OCI-LY7 (cell line): ENCODE measurements around the gene MYRFL. TPM values are rescaled to one million over a fixed set of nuclear protein-coding genes. Genes with fewer than 3 reads are reported as not detected.

ENCODE experiments used
- BruUV-seq: library from RNA; stranded (reverse); fragments of 400-500 nt; replicated peaks from 2 replicates; lab custom pipeline; 2021; lab: Mats Ljungman, UMichigan
- CTCF ChIA-PET: fragments of 300-600 bp; sonication (Branson Sonifier 250); formaldehyde crosslinking; loops from one replicate; lab custom pipeline; 2022; ENCODE audit warnings: antibody characterized with exemption; ENCODE audit not compliant: unreplicated experiment; lab: Charles Lee
- POLR2A ChIA-PET: fragments of 300-600 bp; sonication (Branson Sonifier 250); formaldehyde crosslinking; loops from one replicate; lab custom pipeline; 2022; ENCODE audit warnings: antibody characterized with exemption; lab: Charles Lee
- DNase-seq: peaks from one replicate; pipeline ENCODE4 v3.0.0-alpha.2; 2015; ENCODE audit warnings: low spot score
- H2AFZ ChIP-seq: fragments of 200-600 bp; sonication (generic), shearing (Covaris generic); 2 replicates; pipeline ENCODE4 v1.6.1; 2014; ENCODE audit warnings: mild to moderate bottlenecking, antibody characterized with exemption, low read length, moderate library complexity
- H3K27ac ChIP-seq: fragments of 200-600 bp; sonication (generic); 2 replicates; pipeline ENCODE4 v1.5.1; 2014; ENCODE audit warnings: mixed run types, low read depth, mild to moderate bottlenecking, moderate library complexity, low read length, inconsistent platforms; ENCODE audit not compliant: poor library complexity, severe bottlenecking
- H3K36me3 ChIP-seq: fragments of 200-600 bp; sonication (generic); 2 replicates; pipeline ENCODE4 v1.6.1; 2014; ENCODE audit warnings: mild to moderate bottlenecking, antibody characterized with exemption, low read length, moderate library complexity, mixed read lengths; ENCODE audit not compliant: insufficient read depth
- H3K4me1 ChIP-seq: fragments of 200-600 bp; sonication (generic); 2 replicates; pipeline ENCODE4 v1.5.1; 2014; ENCODE audit warnings: mild to moderate bottlenecking, low read length; ENCODE audit not compliant: insufficient read depth, poor library complexity, severe bottlenecking
- H3K4me2 ChIP-seq: fragments of 200-600 bp; sonication (generic); 2 replicates; pipeline ENCODE4 v1.6.1; 2014; ENCODE audit warnings: mild to moderate bottlenecking, low read length
- H3K4me3 ChIP-seq: fragments of 200-600 bp; sonication (generic); 2 replicates; pipeline ENCODE4 v1.5.1; 2014; ENCODE audit warnings: mild to moderate bottlenecking, low read depth, low read length; ENCODE audit not compliant: poor library complexity, severe bottlenecking
- H3K79me2 ChIP-seq: fragments of 200-600 bp; sonication (generic); 2 replicates; pipeline ENCODE4 v1.6.1; 2016; ENCODE audit warnings: low read depth, mild to moderate bottlenecking, low read length, moderate library complexity, mixed read lengths; ENCODE audit not compliant: insufficient read depth
- H3K9me2 ChIP-seq: fragments of 200-600 bp; sonication (generic); 2 replicates; pipeline ENCODE4 v1.6.1; 2016; ENCODE audit warnings: mild to moderate bottlenecking, low read length, mixed read lengths; ENCODE audit not compliant: insufficient read depth
- H3K9me3 ChIP-seq: fragments of 200-600 bp; sonication (generic); 2 replicates; pipeline ENCODE4 v1.6.1; 2014; ENCODE audit warnings: mild to moderate bottlenecking, mixed run types, low read length, mixed read lengths
- H4K20me1 ChIP-seq: fragments of 200-600 bp; sonication (generic); 2 replicates; pipeline ENCODE4 v1.6.1; 2014; ENCODE audit warnings: mild to moderate bottlenecking, antibody characterized with exemption, low read length, moderate library complexity, mixed read lengths; ENCODE audit not compliant: insufficient read depth
- EZH2phosphoT487 ChIP-seq: fragments of 200-600 bp; sonication (generic); IDR thresholded peaks from 2 replicates; pipeline ENCODE4 v1.6.1; 2018; ENCODE audit warnings: low read depth, borderline replicate concordance, mild to moderate bottlenecking, mixed run types, antibody characterized with exemption, low read length, moderate library complexity, mixed read lengths
- intact Hi-C: fragments of 100-400 bp; cut with micrococcal nuclease; formaldehyde crosslinking; loops from one replicate; pipeline ENCODE4 v1.10.0; 2022; ENCODE audit not compliant: unreplicated experiment
- total RNA-seq, 2 experiments: library from RNA; depleted of rRNA in 1 of 2; stranded (reverse); fragments of >200 nt in 1 of 2; shearing (Covaris generic) in 1 of 2; gene quantifications; 2 replicates each; pipeline ENCODE4 v1.2.3, GENCODE V29; 2014 to 2022
- TF ChIP-seq, protein P1 (sequence below): fragments of 200-600 bp; sonication (generic); conservative IDR thresholded peaks from 2 replicates; pipeline ENCODE4 v1.5.1; 2014; ENCODE audit warnings: mild to moderate bottlenecking, antibody characterized with exemption, low read length, moderate library complexity, mixed read lengths

Gene MYRFL
- total RNA-seq, 2 experiments from 2014 or later = 0.41 TPM; not detected in 1

DNA sequence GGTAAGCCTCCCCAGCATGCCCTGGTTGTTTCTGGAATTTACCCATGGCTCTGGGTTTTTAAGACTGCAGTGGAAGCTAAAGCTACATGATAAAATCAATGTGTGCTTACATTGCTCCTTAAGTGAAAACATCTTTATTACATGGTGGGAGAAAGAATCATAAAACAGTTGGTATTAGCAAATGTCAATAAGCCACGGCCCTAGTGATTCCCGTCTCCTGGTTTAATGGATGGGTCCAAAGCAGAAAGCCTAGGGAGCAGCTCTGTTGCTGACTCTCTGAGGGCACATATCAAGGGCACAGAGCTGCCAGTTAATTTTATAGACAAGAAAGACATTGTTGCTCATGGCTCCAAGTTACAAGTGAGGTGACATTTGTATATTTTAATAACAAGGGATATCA lies 127.9 kb downstream of the MYRFL start:
- no peak overlapping the region for H3K4me3 ChIP-seq
- CTCF ChIA-PET = no interaction called here
- H3K4me2 ChIP-seq = no peak overlapping the region
- TF ChIP-seq, protein P1, sequence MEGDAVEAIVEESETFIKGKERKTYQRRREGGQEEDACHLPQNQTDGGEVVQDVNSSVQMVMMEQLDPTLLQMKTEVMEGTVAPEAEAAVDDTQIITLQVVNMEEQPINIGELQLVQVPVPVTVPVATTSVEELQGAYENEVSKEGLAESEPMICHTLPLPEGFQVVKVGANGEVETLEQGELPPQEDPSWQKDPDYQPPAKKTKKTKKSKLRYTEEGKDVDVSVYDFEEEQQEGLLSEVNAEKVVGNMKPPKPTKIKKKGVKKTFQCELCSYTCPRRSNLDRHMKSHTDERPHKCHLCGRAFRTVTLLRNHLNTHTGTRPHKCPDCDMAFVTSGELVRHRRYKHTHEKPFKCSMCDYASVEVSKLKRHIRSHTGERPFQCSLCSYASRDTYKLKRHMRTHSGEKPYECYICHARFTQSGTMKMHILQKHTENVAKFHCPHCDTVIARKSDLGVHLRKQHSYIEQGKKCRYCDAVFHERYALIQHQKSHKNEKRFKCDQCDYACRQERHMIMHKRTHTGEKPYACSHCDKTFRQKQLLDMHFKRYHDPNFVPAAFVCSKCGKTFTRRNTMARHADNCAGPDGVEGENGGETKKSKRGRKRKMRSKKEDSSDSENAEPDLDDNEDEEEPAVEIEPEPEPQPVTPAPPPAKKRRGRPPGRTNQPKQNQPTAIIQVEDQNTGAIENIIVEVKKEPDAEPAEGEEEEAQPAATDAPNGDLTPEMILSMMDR = no peak
- no peak for TF ChIP-seq EZH2phosphoT487
- DNase-seq = no peak
- H3K9me2 ChIP-seq = no peaks in the 10 kb centered on the region
- H3K27ac ChIP-seq = no peak overlapping the region
- peaks cover 4% of the 10 kb centered on the region for H3K4me1 ChIP-seq
- H4K20me1 ChIP-seq = no peaks in the 10 kb centered on the region
- intact Hi-C loops = no loop called here
- no peak overlapping the region for H2AFZ ChIP-seq
- POLR2A ChIA-PET = interaction anchor here (0.8 kb wide), 1 partner anchor 13 kb away, joined by 3 read pairs; no protein-coding TSS in a partner anchor
- H3K36me3 ChIP-seq = no peaks in the 10 kb centered on the region
- BruUV-seq = no TSS peak
- H3K79me2 ChIP-seq = no peaks in the 10 kb centered on the region
- no peaks in the 10 kb centered on the region for H3K9me3 ChIP-seq

DNA sequence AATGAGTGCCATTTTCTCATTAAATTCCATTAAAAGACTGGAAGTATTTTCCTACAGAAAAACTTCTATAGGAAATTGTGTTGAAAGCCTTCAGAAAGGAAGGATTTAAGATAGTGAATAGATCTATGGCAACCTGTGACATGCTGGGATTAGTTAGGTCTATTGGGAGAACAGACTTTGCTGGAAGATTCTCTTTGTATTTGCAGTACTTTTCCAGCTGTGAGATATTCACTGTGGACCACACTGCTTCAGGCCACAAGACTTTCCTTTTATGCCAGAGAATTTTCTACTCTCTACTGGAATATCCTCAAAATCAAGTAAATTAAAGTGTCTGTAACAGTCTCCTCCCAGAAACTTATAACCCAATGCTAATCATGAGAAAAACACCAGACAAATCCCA lies 136.2 kb downstream of the MYRFL start:
- ChIA-PET CTCF (no interaction called here), POLR2A (interaction anchor here (0.6 kb wide), 1 partner anchor 514 kb away, joined by 3 read pairs; no protein-coding TSS in a partner anchor)
- intact Hi-C loops = no loop called here
- Histone ChIP-seq H3K79me2 (no peaks in the 10 kb centered on the region), H3K9me3 (no peaks in the 10 kb centered on the region), H2AFZ (no peak overlapping the region), H3K4me1 (peaks cover 5% of the 10 kb centered on the region), H3K4me2 (no peak overlapping the region), H4K20me1 (no peaks in the 10 kb centered on the region), H3K36me3 (no peaks in the 10 kb centered on the region), H3K27ac (no peak overlapping the region), H3K4me3 (no peak overlapping the region), H3K9me2 (no peaks in the 10 kb centered on the region)
- no peak for DNase-seq
- no peak for TF ChIP-seq EZH2phosphoT487
- TF ChIP-seq, protein P1 = no peak
- no TSS peak for BruUV-seq

GRCh38 chr12:69966409-69966808 lies 141.4 kb downstream of the MYRFL start:
- Histone ChIP-seq H2AFZ (no peak overlapping the region), H3K4me3 (no peak overlapping the region), H3K79me2 (no peaks in the 10 kb centered on the region), H3K4me1 (peaks cover 8% of the 10 kb centered on the region), H3K36me3 (no peaks in the 10 kb centered on the region), H3K27ac (no peak overlapping the region), H3K9me2 (no peaks in the 10 kb centered on the region), H3K4me2 (peak overlapping the region; percentile 10; the same call in 1 of the 2 replicates), H3K9me3 (no peaks in the 10 kb centered on the region), H4K20me1 (no peaks in the 10 kb centered on the region)
- TF ChIP-seq, protein P1 = no peak
- no peak for TF ChIP-seq EZH2phosphoT487
- POLR2A ChIA-PET = interaction anchor here (0.6 to 1.3 kb wide), 6 partner anchors 10 to 610 kb away, joined by 3 to 6 read pairs (median 3); no protein-coding TSS in a partner anchor
- no TSS peak for BruUV-seq
- DNase-seq = no peak
- intact Hi-C loops = no loop called here
- CTCF ChIA-PET = no interaction called here
